ENCODE results near the gene GABRQ.
"Not testable (repeated sequence)": the region's sequence is repeated elsewhere in the genome, so short reads cannot be mapped to it uniquely, and the experiment has no call there.

The GABRQ gene

GRCh38 chrX:152656890-152657289 lies 19.2 kb downstream of the GABRQ start:
- no peak for DNase-seq

- DNase-seq: no peak
These were observed 20.6 kb downstream of the GABRQ start for GRCh38 chrX:152658302-152658701.

- no peak for DNase-seq
These were observed 25.4 kb downstream of the GABRQ start for GRCh38 chrX:152663086-152663485.

GRCh38 chrX:152674135-152674534 lies 36.4 kb downstream of the GABRQ start:
- no peak for DNase-seq

GRCh38 chrX:152674652-152675051 lies 37.0 kb downstream of the GABRQ start:
- not testable (repeated sequence) for DNase-seq

- not testable (repeated sequence) for DNase-seq
These were observed 43.3 kb downstream of the GABRQ start for GRCh38 chrX:152681012-152681411.

- not testable (repeated sequence) for DNase-seq
These were observed 60.5 kb downstream of the GABRQ start, which contains the start of gene MAGEA3 for GRCh38 chrX:152697952-152698931. TSS of gene MAGEA3 (plus strand) at chrX:152698794. CDS start at chrX:152700833, 2,039 bp downstream.

- DNase-seq: not testable (repeated sequence)
These were observed 62.7 kb downstream of the GABRQ start for GRCh38 chrX:152700390-152700789.

GRCh38 chrX:152706500-152706899 lies 68.8 kb downstream of the GABRQ start:
- DNase-seq: not testable (repeated sequence)
